HTR-8/SVneo (cell line): ENCODE measurements around the gene TRUB2.
"Not testable (repeated sequence)": the region's sequence is repeated elsewhere in the genome, so short reads cannot be mapped to it uniquely, and the experiment has no call there.

Experiments used
- DNase-seq: peaks from one replicate; pipeline ENCODE4 v3.0.0; 2011; ENCODE audit warnings: low spot score, mixed read lengths; ENCODE audit not compliant: insufficient read length
- FAIRE-seq: peaks from 2 replicates; lab custom pipeline; 2011; peaks lifted over from hg19 to GRCh38; lab: Jason Lieb, UNC

TRUB2 gene

GRCh38 chr9:128341435-128341849 is 19.2 kb upstream of the TRUB2 start:
- FAIRE-seq (no peak), DNase-seq (peak; percentile 81)

GRCh38 chr9:128340691-128341434 is 18.6 kb upstream of the TRUB2 start:
- DNase-seq (no peak), FAIRE-seq (no peak)

- DNase-seq (peak; percentile 69), FAIRE-seq (no peak)
Measured at GRCh38 chr9:128339761-128340690, 17.8 kb upstream of the TRUB2 start, which contains the start of gene SLC27A4. Gene SLC27A4, plus strand, starts transcription at chr9:128340527. Its CDS starts 2,606 bp downstream, at chr9:128343133.

GRCh38 chr9:128338852-128339614 is 16.8 kb upstream of the TRUB2 start:
- not testable (repeated sequence) for DNase-seq, FAIRE-seq

GRCh38 chr9:128337936-128338335 is 15.7 kb upstream of the TRUB2 start:
- DNase-seq (no peak), FAIRE-seq (no peak)

- DNase-seq (no peak), FAIRE-seq (no peak)
Measured at GRCh38 chr9:128335914-128336313, 13.7 kb upstream of the TRUB2 start.

- DNase-seq (no peak), FAIRE-seq (no peak)
Measured at GRCh38 chr9:128335161-128335560, 12.9 kb upstream of the TRUB2 start.

GRCh38 chr9:128333451-128333869 is 11.2 kb upstream of the TRUB2 start:
- DNase-seq = no peak
- FAIRE-seq = no peak

- DNase-seq (no peak), FAIRE-seq (no peak)
Measured at GRCh38 chr9:128325629-128326028, 3.4 kb upstream of the TRUB2 start.

- no peak for DNase-seq
- no peak for FAIRE-seq
Measured at GRCh38 chr9:128324401-128324800, 2.2 kb upstream of the TRUB2 start.

- no peak for DNase-seq
- no peak for FAIRE-seq
Measured at GRCh38 chr9:128323791-128324190, 1.5 kb upstream of the TRUB2 start.

GRCh38 chr9:128323212-128323730 is 1.0 kb upstream of the TRUB2 start:
- no peak for DNase-seq
- FAIRE-seq = no peak

GRCh38 chr9:128321879-128322403 is 306 bp downstream of the TRUB2 start:
- FAIRE-seq = no peak
- no peak for DNase-seq

- DNase-seq (no peak), FAIRE-seq (no peak)
Measured at GRCh38 chr9:128321343-128321742, 904 bp downstream of the TRUB2 start.

- no peak for FAIRE-seq
Measured at GRCh38 chr9:128317629-128318028, 4.6 kb downstream of the TRUB2 start.

GRCh38 chr9:128316421-128316820 is 5.8 kb downstream of the TRUB2 start:
- no peak for DNase-seq
- FAIRE-seq = no peak

More at GRCh38 chr9:128317629-128318028, 4.6 kb downstream of the TRUB2 start:
- DNase-seq = no peak

GRCh38 chr9:128314697-128315096 is 7.5 kb downstream of the TRUB2 start:
- no peak for DNase-seq
- no peak for FAIRE-seq

- FAIRE-seq (no peak), DNase-seq (no peak)
Measured at GRCh38 chr9:128310461-128310860, 11.8 kb downstream of the TRUB2 start.

- no peak for DNase-seq
- FAIRE-seq = no peak
Measured at GRCh38 chr9:128309551-128309950, 12.7 kb downstream of the TRUB2 start.

- DNase-seq (no peak), FAIRE-seq (no peak)
Measured at GRCh38 chr9:128304971-128305288, 17.3 kb downstream of the TRUB2 start.
